Liver (tissue), 9 donors: ENCODE results near the gene OSBPL10. TPM values are rescaled to one million over a fixed set of nuclear protein-coding genes. Genes with fewer than 3 reads are reported as not detected.

Experiments used
- DNase-seq: peaks from one replicate; pipeline ENCODE4 v3.0.0-alpha.2; 2017; ENCODE audit warnings: low spot score
- H3K27ac ChIP-seq, 2 donors: one replicate each; pipeline ENCODE4 v1.7.0; 2013; ENCODE audit warnings: inconsistent platforms in 2 of 2, low read length in 2 of 2, control low read depth in 1 of 2, low read depth in 1 of 2, mild to moderate bottlenecking in 1 of 2
- H3K27me3 ChIP-seq, 4 donors: one replicate each; pipeline versions ENCODE4 v1.6.1 to v1.7.0; 2013; ENCODE audit warnings: low read length in 3 of 4, inconsistent platforms in 1 of 4, mild to moderate bottlenecking in 1 of 4, moderate library complexity in 1 of 4; ENCODE audit not compliant: control insufficient read depth in 4 of 4, insufficient read depth in 4 of 4
- H3K36me3 ChIP-seq, 4 donors: one replicate each; pipeline versions ENCODE4 v1.6.1 to v1.7.0; 2013; ENCODE audit warnings: low read length in 3 of 4, mild to moderate bottlenecking in 3 of 4, low read depth in 1 of 4, moderate library complexity in 1 of 4; ENCODE audit not compliant: control insufficient read depth in 4 of 4, insufficient read depth in 3 of 4
- H3K4me1 ChIP-seq, 4 donors: one replicate each; pipeline versions ENCODE4 v1.6.1 to v1.7.0; 2013; ENCODE audit warnings: low read length in 3 of 4, mild to moderate bottlenecking in 3 of 4, moderate library complexity in 1 of 4; ENCODE audit not compliant: control insufficient read depth in 4 of 4, insufficient read depth in 4 of 4
- H3K4me3 ChIP-seq, 3 donors: one replicate each; pipeline versions ENCODE4 v1.6.1 to v1.7.0; 2013; ENCODE audit warnings: low read length in 3 of 3, control low read depth in 1 of 3, low read depth in 1 of 3, mild to moderate bottlenecking in 1 of 3
- H3K9ac ChIP-seq, 2 donors: one replicate each; pipeline ENCODE4 v1.7.0; 2013; ENCODE audit warnings: low read length in 2 of 2, mild to moderate bottlenecking in 2 of 2, moderate library complexity in 2 of 2, control low read depth in 1 of 2, low read depth in 1 of 2
- H3K9me3 ChIP-seq, 4 donors: one replicate each; pipeline versions ENCODE4 v1.6.1 to v1.7.0; 2013; ENCODE audit warnings: low read length in 3 of 4; ENCODE audit not compliant: control insufficient read depth in 4 of 4
- EGR1 ChIP-seq, 2 donors: IDR thresholded peaks; 2 replicates each; pipeline ENCODE4 v1.6.1; 2016 to 2018; ENCODE audit warnings: antibody characterized with exemption in 2 of 2, low read depth in 2 of 2
- FOXA1 ChIP-seq: IDR thresholded peaks from 2 replicates; pipeline ENCODE4 v1.6.1; 2016; ENCODE audit warnings: antibody characterized with exemption
- GABPA ChIP-seq, 2 donors: IDR thresholded peaks in 1 of 2; conservative IDR thresholded peaks in 1 of 2; 2 replicates each; pipeline ENCODE4 v1.6.1; 2016; ENCODE audit warnings: antibody characterized with exemption in 2 of 2, mild to moderate bottlenecking in 1 of 2, moderate library complexity in 1 of 2
- HNF4A ChIP-seq, 2 donors: conservative IDR thresholded peaks; 2 replicates each; pipeline ENCODE4 v1.6.1; 2016; ENCODE audit warnings: antibody characterized with exemption in 2 of 2, mild to moderate bottlenecking in 2 of 2
- HNF4G ChIP-seq: IDR thresholded peaks from 2 replicates; pipeline ENCODE4 v1.6.1; 2016; ENCODE audit warnings: antibody characterized with exemption
- JUND ChIP-seq, 2 donors: IDR thresholded peaks; 2 replicates each; pipeline ENCODE4 v1.6.1; 2016; ENCODE audit warnings: antibody characterized with exemption in 2 of 2
- NR2F2 ChIP-seq: IDR thresholded peaks from 2 replicates; pipeline ENCODE4 v1.6.1; 2016; ENCODE audit warnings: antibody characterized with exemption
- RAD21 ChIP-seq, 2 donors: IDR thresholded peaks; 2 replicates each; pipeline ENCODE4 v1.6.1; 2016; ENCODE audit warnings: antibody characterized with exemption in 2 of 2, mild to moderate bottlenecking in 2 of 2
- RXRA ChIP-seq, 2 donors: IDR thresholded peaks; 2 replicates each; pipeline ENCODE4 v1.6.1; 2017 to 2018; ENCODE audit warnings: antibody characterized with exemption in 2 of 2, mild to moderate bottlenecking in 1 of 2
- SP1 ChIP-seq: IDR thresholded peaks from 2 replicates; pipeline ENCODE4 v1.6.1; 2018; ENCODE audit warnings: antibody characterized with exemption, mild to moderate bottlenecking
- TAF1 ChIP-seq: conservative IDR thresholded peaks from 2 replicates; pipeline ENCODE4 v1.6.1; 2016; ENCODE audit warnings: antibody characterized with exemption, mild to moderate bottlenecking
- YY1 ChIP-seq: IDR thresholded peaks from 2 replicates; pipeline ENCODE4 v1.6.1; 2016; ENCODE audit warnings: antibody characterized with exemption, mild to moderate bottlenecking
- WGBS: extraction: QIAGEN DNeasy Blood & Tissue Kit; methylation state at CpG from one replicate; pipeline ENCODE4 v1.1.7; 2013; 5-methylcytosine and 5-hydroxymethylcytosine counted together
- polyA plus RNA-seq, 2 donors: library from polyadenylated mRNA; stranded (reverse) in 1 of 2; unstranded in 1 of 2; fragments of 200-250 nt in 1 of 2; fragments of >200 nt in 1 of 2; fragmentation: Nextera tagmentation in 1 of 2; extraction: Ambion mirVana in 1 of 2; gene quantifications; one replicate each; pipeline versions ENCODE4 v1.2.1 to v1.2.3, GENCODE V29; 2013 to 2015
- total RNA-seq, 2 donors: library from RNA; depleted of rRNA; stranded (reverse); fragments of >200 nt; gene quantifications; one replicate each; pipeline ENCODE4 v1.2.3, GENCODE V29; 2014
- TF ChIP-seq, protein P1 (sequence below): IDR thresholded peaks from 2 replicates; pipeline ENCODE4 v1.6.1; 2016; ENCODE audit warnings: antibody characterized with exemption
- TF ChIP-seq, protein P2 (sequence below): IDR thresholded peaks from 2 replicates; pipeline ENCODE4 v1.6.1; 2016; ENCODE audit warnings: antibody characterized with exemption
- TF ChIP-seq, protein P3 (sequence below): IDR thresholded peaks from 2 replicates; pipeline ENCODE4 v1.6.1; 2016; ENCODE audit warnings: antibody characterized with exemption, mild to moderate bottlenecking
- TF ChIP-seq, protein P4 (sequence below): fragments of 150-350 bp; IDR thresholded peaks from 2 replicates; pipeline ENCODE4 v1.5.1; 2017; ENCODE audit warnings: improper control_type of control experiment, low read depth, low read length; ENCODE audit not compliant: missing input control
- donor health status: healthy.
- donor health status: healthy.
- donor health status: healthy.
- donor health status: healthy.
- donor health status: healthy.

OSBPL10 gene, protein sequence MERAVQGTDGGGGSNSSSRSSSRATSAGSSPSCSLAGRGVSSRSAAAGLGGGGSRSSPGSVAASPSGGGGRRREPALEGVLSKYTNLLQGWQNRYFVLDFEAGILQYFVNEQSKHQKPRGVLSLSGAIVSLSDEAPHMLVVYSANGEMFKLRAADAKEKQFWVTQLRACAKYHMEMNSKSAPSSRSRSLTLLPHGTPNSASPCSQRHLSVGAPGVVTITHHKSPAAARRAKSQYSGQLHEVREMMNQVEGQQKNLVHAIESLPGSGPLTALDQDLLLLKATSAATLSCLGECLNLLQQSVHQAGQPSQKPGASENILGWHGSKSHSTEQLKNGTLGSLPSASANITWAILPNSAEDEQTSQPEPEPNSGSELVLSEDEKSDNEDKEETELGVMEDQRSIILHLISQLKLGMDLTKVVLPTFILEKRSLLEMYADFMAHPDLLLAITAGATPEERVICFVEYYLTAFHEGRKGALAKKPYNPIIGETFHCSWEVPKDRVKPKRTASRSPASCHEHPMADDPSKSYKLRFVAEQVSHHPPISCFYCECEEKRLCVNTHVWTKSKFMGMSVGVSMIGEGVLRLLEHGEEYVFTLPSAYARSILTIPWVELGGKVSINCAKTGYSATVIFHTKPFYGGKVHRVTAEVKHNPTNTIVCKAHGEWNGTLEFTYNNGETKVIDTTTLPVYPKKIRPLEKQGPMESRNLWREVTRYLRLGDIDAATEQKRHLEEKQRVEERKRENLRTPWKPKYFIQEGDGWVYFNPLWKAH
- total RNA-seq (1 to 10 TPM in 1 of 2 donors, under 1 TPM in 1; 0.75 to 4.0 TPM), polyA plus RNA-seq (1 to 10 TPM; 1.4 to 1.9 TPM)

DNA sequence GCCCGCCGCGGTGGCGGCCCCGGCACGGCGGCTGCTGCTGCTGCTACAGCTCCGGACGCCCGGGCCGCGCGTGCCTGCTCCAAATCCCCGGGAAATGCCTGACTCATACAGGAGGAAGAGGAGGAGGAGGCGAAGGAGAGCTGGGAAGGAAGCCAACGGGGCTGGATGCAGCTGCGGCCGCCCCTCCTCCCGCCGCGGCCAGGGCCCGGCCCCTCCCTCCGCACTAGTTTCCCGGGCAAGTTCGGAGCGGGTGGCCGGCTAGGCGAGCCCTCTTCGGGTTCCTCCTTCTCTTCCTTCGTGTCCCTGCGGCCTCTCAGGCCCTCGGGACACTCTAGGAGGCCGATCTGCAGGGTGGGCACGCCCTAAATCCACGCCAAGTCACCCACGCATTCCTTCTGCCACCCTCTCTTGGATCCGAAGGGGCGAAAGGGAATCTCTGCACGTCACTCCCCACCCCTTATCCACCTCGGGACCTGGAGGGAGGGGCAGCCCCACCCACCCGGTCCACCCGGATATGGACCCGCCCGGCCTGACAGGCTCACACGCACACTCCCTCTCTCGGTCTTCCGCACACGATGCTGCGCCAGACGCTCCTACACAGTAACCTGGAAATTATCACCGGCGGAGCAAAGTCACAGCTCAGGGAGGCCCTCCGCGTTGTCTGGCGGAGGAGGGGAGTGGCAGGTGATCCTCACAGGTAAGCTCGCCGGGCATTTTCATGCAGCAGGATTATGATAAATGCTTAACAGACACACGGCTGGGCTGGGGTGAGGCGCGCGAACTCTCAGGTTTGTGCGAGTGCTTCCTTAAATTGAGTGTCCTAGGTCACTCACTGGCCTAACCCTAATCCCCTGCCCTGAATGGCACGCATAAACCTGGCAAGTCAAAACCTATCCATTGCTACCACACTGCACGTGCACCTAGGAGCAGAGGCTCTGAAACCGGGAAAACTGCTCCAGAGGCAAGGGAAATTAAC lies at the start of gene OSBPL10, which contains the start of gene ZNF860:
OSBPL10 (minus strand) TSS at position 57 of the 976 bp plus-strand sequence. CDS start 83 bp downstream, outside the sequence.
ZNF860 (plus strand) TSS at position 545 of the 976 bp plus-strand sequence. CDS start 7,330 bp downstream, outside the sequence.
- Histone ChIP-seq H3K4me3 (peak within 1 kb of the TSS; percentile 50 to 57 (median 54)), H3K36me3 (no peaks in the 10 kb centered on the region), H3K9ac (no peak within 1 kb of the TSS), H3K4me1 (peaks cover 0 to 20% (median 11%) of the 10 kb centered on the region in 4 donors), H3K27ac (peak within 1 kb of the TSS; percentile 20 to 65), H3K27me3 (peaks cover 0 to 15% (median 3%) of the 10 kb centered on the region in 4 donors), H3K9me3 (no peaks in the 10 kb centered on the region)
- 6% methylated on average over 65 of the region's 65 CpGs for WGBS
- peak; percentile 42 for DNase-seq
- TF ChIP-seq SP1 (no peak), JUND (IDR thresholded peaks at IDR 0.05) (peak in 1 of 2 donors; percentile 63), NR2F2 (no peak)

DNA sequence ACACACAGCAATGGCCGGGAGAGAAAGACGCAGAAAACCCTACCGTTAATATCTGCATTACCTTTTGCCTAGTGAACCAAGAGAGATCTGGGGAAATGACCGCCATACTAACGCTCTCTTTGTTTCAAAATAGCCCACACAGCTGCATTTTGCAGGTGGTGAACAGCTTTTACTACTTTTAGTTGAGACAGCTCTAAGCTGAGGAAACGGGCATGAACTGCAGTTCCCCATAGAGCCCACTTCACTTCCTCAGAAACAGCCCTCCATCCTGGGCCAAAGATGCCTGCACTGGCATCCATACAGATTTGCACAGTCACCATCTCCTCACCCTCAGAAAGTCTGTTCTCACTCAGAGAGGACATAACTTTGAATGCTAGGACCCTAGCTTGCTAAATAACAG lies 45.5 kb upstream of the OSBPL10 start:
- H3K27ac ChIP-seq, result no peak overlapping the region
- H3K9me3 ChIP-seq, result no peaks in the 10 kb centered on the region
- no peak overlapping the region for H3K9ac ChIP-seq
- H3K36me3 ChIP-seq, result no peaks in the 10 kb centered on the region
- no peaks in the 10 kb centered on the region for H3K4me1 ChIP-seq
- DNase-seq, result no peak
- 82% methylated on average over 6 of the region's 6 CpGs for WGBS
- H3K27me3 ChIP-seq, result peaks cover 0 to 4% (median 1%) of the 10 kb centered on the region in 4 donors
- no peak overlapping the region for H3K4me3 ChIP-seq
- TF ChIP-seq, protein P1, sequence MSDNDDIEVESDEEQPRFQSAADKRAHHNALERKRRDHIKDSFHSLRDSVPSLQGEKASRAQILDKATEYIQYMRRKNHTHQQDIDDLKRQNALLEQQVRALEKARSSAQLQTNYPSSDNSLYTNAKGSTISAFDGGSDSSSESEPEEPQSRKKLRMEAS, result no peak
- no peak for TF ChIP-seq YY1
- no peak for TF ChIP-seq SP1
- TF ChIP-seq GABPA (IDR thresholded peaks at IDR 0.05 in 1 of 2, conservative IDR thresholded peaks at IDR 0.05 in 1 of 2), result no peak
- TF ChIP-seq HNF4G, result no peak
- TF ChIP-seq, protein P2, sequence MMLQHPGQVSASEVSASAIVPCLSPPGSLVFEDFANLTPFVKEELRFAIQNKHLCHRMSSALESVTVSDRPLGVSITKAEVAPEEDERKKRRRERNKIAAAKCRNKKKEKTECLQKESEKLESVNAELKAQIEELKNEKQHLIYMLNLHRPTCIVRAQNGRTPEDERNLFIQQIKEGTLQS, result no peak
- no peak for TF ChIP-seq RAD21 (IDR thresholded peaks at IDR 0.05)
- TF ChIP-seq, protein P3, sequence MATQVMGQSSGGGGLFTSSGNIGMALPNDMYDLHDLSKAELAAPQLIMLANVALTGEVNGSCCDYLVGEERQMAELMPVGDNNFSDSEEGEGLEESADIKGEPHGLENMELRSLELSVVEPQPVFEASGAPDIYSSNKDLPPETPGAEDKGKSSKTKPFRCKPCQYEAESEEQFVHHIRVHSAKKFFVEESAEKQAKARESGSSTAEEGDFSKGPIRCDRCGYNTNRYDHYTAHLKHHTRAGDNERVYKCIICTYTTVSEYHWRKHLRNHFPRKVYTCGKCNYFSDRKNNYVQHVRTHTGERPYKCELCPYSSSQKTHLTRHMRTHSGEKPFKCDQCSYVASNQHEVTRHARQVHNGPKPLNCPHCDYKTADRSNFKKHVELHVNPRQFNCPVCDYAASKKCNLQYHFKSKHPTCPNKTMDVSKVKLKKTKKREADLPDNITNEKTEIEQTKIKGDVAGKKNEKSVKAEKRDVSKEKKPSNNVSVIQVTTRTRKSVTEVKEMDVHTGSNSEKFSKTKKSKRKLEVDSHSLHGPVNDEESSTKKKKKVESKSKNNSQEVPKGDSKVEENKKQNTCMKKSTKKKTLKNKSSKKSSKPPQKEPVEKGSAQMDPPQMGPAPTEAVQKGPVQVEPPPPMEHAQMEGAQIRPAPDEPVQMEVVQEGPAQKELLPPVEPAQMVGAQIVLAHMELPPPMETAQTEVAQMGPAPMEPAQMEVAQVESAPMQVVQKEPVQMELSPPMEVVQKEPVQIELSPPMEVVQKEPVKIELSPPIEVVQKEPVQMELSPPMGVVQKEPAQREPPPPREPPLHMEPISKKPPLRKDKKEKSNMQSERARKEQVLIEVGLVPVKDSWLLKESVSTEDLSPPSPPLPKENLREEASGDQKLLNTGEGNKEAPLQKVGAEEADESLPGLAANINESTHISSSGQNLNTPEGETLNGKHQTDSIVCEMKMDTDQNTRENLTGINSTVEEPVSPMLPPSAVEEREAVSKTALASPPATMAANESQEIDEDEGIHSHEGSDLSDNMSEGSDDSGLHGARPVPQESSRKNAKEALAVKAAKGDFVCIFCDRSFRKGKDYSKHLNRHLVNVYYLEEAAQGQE, result no peak
- no peak for TF ChIP-seq NR2F2
- TF ChIP-seq TAF1, result no peak
- TF ChIP-seq FOXA1, result no peak
- TF ChIP-seq HNF4A (conservative IDR thresholded peaks at IDR 0.05), result no peak
- TF ChIP-seq, protein P4, sequence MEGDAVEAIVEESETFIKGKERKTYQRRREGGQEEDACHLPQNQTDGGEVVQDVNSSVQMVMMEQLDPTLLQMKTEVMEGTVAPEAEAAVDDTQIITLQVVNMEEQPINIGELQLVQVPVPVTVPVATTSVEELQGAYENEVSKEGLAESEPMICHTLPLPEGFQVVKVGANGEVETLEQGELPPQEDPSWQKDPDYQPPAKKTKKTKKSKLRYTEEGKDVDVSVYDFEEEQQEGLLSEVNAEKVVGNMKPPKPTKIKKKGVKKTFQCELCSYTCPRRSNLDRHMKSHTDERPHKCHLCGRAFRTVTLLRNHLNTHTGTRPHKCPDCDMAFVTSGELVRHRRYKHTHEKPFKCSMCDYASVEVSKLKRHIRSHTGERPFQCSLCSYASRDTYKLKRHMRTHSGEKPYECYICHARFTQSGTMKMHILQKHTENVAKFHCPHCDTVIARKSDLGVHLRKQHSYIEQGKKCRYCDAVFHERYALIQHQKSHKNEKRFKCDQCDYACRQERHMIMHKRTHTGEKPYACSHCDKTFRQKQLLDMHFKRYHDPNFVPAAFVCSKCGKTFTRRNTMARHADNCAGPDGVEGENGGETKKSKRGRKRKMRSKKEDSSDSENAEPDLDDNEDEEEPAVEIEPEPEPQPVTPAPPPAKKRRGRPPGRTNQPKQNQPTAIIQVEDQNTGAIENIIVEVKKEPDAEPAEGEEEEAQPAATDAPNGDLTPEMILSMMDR, result no peak
- TF ChIP-seq JUND (IDR thresholded peaks at IDR 0.05), result no peak
- TF ChIP-seq RXRA (IDR thresholded peaks at IDR 0.05), result no peak
- TF ChIP-seq EGR1 (IDR thresholded peaks at IDR 0.05; ENCODE audit: low read depth in 2 of 2), result no peak
